Omental fat pad (tissue), 4 donors: ENCODE results near the gene ZNF579. TPM values are rescaled to one million over a fixed set of nuclear protein-coding genes. Genes with fewer than 3 reads are reported as not detected.

Experiments
- total RNA-seq, 4 donors: library from RNA; depleted of rRNA; stranded (reverse); fragments of >200 nt; gene quantifications; one replicate each; pipeline ENCODE4 v1.1.0, GENCODE V29; 2016

The ZNF579 gene
- total RNA-seq, 4 donors from 2014 or later, result 1.3 to 4.0 (median 2.3) TPM

Other genes starting within 250 kb of the ZNF579 start
- 10 to 100 TPM in 1 of 4 donors, 1 to 10 TPM in 3; 5.3 to 22.9 (median 6.8) TPM for gene KMT5C, start 241.0 kb downstream of the ZNF579 start, total RNA-seq
- under 1 TPM in 1 of 4 donors, not detected in 3; 0.56 TPM for gene COX6B2, start 226.1 kb downstream of the ZNF579 start, total RNA-seq
- gene GARIN5B, start 217.6 kb downstream of the ZNF579 start, total RNA-seq, result under 1 TPM in 1 of 4 donors, not detected in 3; 0.09 TPM
- gene IL11, start 210.4 kb downstream of the ZNF579 start, total RNA-seq, result 1 to 10 TPM in 1 of 4 donors, under 1 TPM in 1, not detected in 2; 0.28 to 1.2 TPM
- gene TMEM190, start 204.0 kb downstream of the ZNF579 start, total RNA-seq, result not detected
- gene TMEM238, start 196.6 kb downstream of the ZNF579 start, total RNA-seq, result 1 to 10 TPM in 3 of 4 donors, not detected in 1; 1.5 to 1.7 (median 1.6) TPM
- gene RPL28, start 194.9 kb downstream of the ZNF579 start, total RNA-seq, result 100 to 1,000 TPM; 490 to 747 (median 555) TPM
- 10 to 100 TPM in 2 of 4 donors, 1 to 10 TPM in 2; 7.4 to 25.6 (median 13.0) TPM for gene UBE2S, start 173.1 kb downstream of the ZNF579 start, total RNA-seq
- not detected for gene SHISA7, start 137.5 kb downstream of the ZNF579 start, total RNA-seq
- gene ISOC2, start 119.2 kb downstream of the ZNF579 start, total RNA-seq, result 10 to 100 TPM; 52.5 to 96.8 (median 62.5) TPM
- not detected for gene C19orf85, start 116.1 kb downstream of the ZNF579 start, total RNA-seq
- gene ZNF628, start 104.2 kb downstream of the ZNF579 start, total RNA-seq, result 1 to 10 TPM; 1.7 to 6.4 (median 2.6) TPM
- 1 to 10 TPM; 2.3 to 4.6 (median 2.6) TPM for gene NAT14, start 95.7 kb downstream of the ZNF579 start, total RNA-seq
- gene SSC5D, start 92.4 kb downstream of the ZNF579 start, total RNA-seq, result 1 to 10 TPM; 1.6 to 6.1 (median 3.5) TPM
- gene SBK2, start 43.7 kb downstream of the ZNF579 start, total RNA-seq, result under 1 TPM in 1 of 4 donors, not detected in 3; 0.56 TPM
- 1 to 10 TPM in 1 of 4 donors, under 1 TPM in 2, not detected in 1; 0.36 to 1.5 (median 0.79) TPM for gene SBK3, start 35.3 kb downstream of the ZNF579 start, total RNA-seq
- 1 to 10 TPM; 4.2 to 7.1 (median 5.0) TPM for gene FIZ1, start 18.7 kb upstream of the ZNF579 start, total RNA-seq
- 10 to 100 TPM; 15.6 to 27.5 (median 17.4) TPM for gene ZNF524, start 19.4 kb upstream of the ZNF579 start, total RNA-seq
- gene ZNF865, start 24.8 kb upstream of the ZNF579 start, total RNA-seq, result 1 to 10 TPM; 2.2 to 6.3 (median 3.8) TPM
- gene ZNF784, start 43.7 kb upstream of the ZNF579 start, total RNA-seq, result 1 to 10 TPM; 2.5 to 3.8 (median 3.2) TPM
- 10 to 100 TPM; 11.4 to 20.5 (median 13.8) TPM for gene ZNF580, start 60.2 kb upstream of the ZNF579 start, total RNA-seq
- gene ZNF581, start 62.8 kb upstream of the ZNF579 start, total RNA-seq, result 10 to 100 TPM in 3 of 4 donors, 1 to 10 TPM in 1; 9.9 to 15.0 (median 11.9) TPM
- 10 to 100 TPM in 3 of 4 donors, 1 to 10 TPM in 1; 9.8 to 15.2 (median 11.0) TPM for gene CCDC106, start 67.4 kb upstream of the ZNF579 start, total RNA-seq
- 100 to 1,000 TPM in 2 of 4 donors, 10 to 100 TPM in 2; 55.2 to 132 (median 86.1) TPM for gene U2AF2, start 74.2 kb upstream of the ZNF579 start, total RNA-seq
- gene EPN1, start 94.4 kb upstream of the ZNF579 start, total RNA-seq, result 10 to 100 TPM; 56.4 to 82.3 (median 62.0) TPM
- not detected for gene NLRP9, start 157.6 kb upstream of the ZNF579 start, total RNA-seq
- not detected for gene RFPL4A, start 178.2 kb upstream of the ZNF579 start, total RNA-seq
- not detected for gene RFPL4AL1, start 188.3 kb upstream of the ZNF579 start, total RNA-seq